HG03196 (cell line): Measurements from ENCODE around the gene NID1.

Experiments used
- ATAC-seq: cut with Tn5 transposase; IDR thresholded peaks from one replicate; pipeline ENCODE4 v1.9.1; 2021; ENCODE audit not compliant: unreplicated experiment

The NID1 gene

GRCh38 chr1:236067854-236068454, 3.1 kb upstream of the NID1 start:
- no peak for ATAC-seq

GRCh38 chr1:236066828-236067386, 2.0 kb upstream of the NID1 start:
- peak; percentile 80 for ATAC-seq

- ATAC-seq = no peak
Measured at GRCh38 chr1:236066054-236066453, 1.2 kb upstream of the NID1 start.

- ATAC-seq = no peak
Measured at GRCh38 chr1:236065509-236066005, 667 bp upstream of the NID1 start.

- ATAC-seq = no peak
Measured at GRCh38 chr1:236063919-236064673, 794 bp downstream of the NID1 start.

- no peak for ATAC-seq
Measured at GRCh38 chr1:236063551-236063918, 1.4 kb downstream of the NID1 start.

- no peak for ATAC-seq
Measured at GRCh38 chr1:236060286-236060685, 4.6 kb downstream of the NID1 start.

GRCh38 chr1:236059011-236059410, 5.9 kb downstream of the NID1 start:
- no peak for ATAC-seq

GRCh38 chr1:236058141-236058934, 6.6 kb downstream of the NID1 start:
- peak; percentile 87 for ATAC-seq

- ATAC-seq = no peak
Measured at GRCh38 chr1:236057546-236057945, 7.3 kb downstream of the NID1 start.

GRCh38 chr1:236052232-236052993, 12.5 kb downstream of the NID1 start:
- no peak for ATAC-seq

- no peak for ATAC-seq
Measured at GRCh38 chr1:236051242-236051791, 13.6 kb downstream of the NID1 start.

- no peak for ATAC-seq
Measured at GRCh38 chr1:236045771-236046170, 19.1 kb downstream of the NID1 start.

GRCh38 chr1:236044341-236044740, 20.5 kb downstream of the NID1 start:
- no peak for ATAC-seq

- ATAC-seq = no peak
Measured at GRCh38 chr1:236041631-236042618, 23.0 kb downstream of the NID1 start.

- ATAC-seq = no peak
Measured at GRCh38 chr1:236039740-236040685, 24.9 kb downstream of the NID1 start.

GRCh38 chr1:236038034-236038433, 26.9 kb downstream of the NID1 start:
- no peak for ATAC-seq

GRCh38 chr1:236035681-236036101, 29.2 kb downstream of the NID1 start:
- ATAC-seq = no peak
